Left renal cortex interstitium (tissue), 4 donors: ENCODE results near the gene RAB27B. TPM values are rescaled to one million over a fixed set of nuclear protein-coding genes. Genes with fewer than 3 reads are reported as not detected.

Experiments
- polyA plus RNA-seq, 4 donors: library from polyadenylated mRNA; unstranded; fragments of 120-200 nt; gene quantifications; one replicate each; pipeline ENCODE4 v1.2.1, GENCODE V29; 2013; ENCODE audit not compliant: insufficient read length in 4 of 4

RAB27B gene
- polyA plus RNA-seq, 4 donors: 4.3 to 5.3 (median 4.8) TPM

Other genes with a start within 250 kb of the RAB27B start
- gene DYNAP, start 237.2 kb upstream of the RAB27B start, polyA plus RNA-seq: under 1 TPM in 1 of 4 donors, not detected in 3; 0.08 TPM
- 10 to 100 TPM in 1 of 4 donors, 1 to 10 TPM in 3; 7.9 to 12.7 (median 8.9) TPM for gene CCDC68, start 131.0 kb downstream of the RAB27B start, polyA plus RNA-seq